GM18505 (cell line): Measurements from ENCODE around the gene CD1D.

Source experiments
- ATAC-seq: cut with Tn5 transposase; IDR thresholded peaks from one replicate; pipeline ENCODE4 v1.9.1; 2021; ENCODE audit not compliant: unreplicated experiment
- POLR2A ChIP-seq: IDR thresholded peaks from 4 replicates; pipeline ENCODE4 v1.6.1; 2011; ENCODE audit warnings: borderline replicate concordance; ENCODE audit not compliant: insufficient read depth, insufficient read length; ENCODE audit errors: extremely low read depth

Gene CD1D

GRCh38 chr1:158227904-158228623, 47.4 kb downstream of the CD1D start:
- ATAC-seq, result no peak
- TF ChIP-seq POLR2A, result no peak
